Measurements from ENCODE around the gene RANBP17.

The RANBP17 gene

DNA sequence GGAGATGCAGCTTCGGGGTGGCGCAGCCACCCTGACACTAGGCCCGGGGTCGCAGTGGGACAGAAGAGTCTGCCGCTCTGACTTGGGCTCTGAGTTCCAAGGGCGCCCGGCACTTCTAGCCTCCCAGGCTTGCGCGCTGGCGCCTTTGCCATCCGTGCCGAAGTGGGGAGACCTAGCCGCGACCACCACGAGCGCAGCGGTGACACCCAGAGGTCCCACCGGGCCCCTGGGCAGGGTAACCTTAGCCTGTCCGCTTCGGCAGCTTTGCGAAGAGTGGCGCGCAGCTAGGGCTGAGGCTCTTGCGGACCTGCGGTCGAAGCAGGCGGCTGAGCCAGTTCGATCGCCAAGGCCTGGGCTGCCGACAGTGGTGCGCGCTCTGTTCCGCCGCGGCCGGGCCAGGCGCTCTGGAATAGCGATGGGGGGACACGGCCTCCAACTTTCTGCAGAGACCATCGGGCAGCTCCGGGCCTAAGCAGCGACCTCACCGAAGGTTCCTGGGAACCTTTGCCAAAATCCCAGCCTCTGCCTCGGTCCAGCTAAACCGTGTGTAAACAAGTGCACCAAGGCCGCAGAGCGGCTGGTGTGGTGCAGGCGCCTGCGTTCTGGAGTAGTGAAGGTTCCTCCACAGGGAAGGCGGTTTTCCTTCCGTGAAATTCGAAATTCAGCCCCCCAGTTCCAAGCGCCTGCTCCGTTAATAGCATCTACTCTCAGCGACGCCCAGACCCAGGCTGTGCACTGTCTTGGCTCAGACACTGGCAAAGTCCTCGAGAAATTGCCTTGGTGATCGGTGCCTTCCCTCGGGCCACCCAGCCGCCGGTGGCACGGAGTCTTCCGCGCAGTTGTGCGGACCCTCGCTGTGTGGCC lies 454.7 kb downstream of the RANBP17 start:
- Histone ChIP-seq H4K20me1 (ENCODE audit: insufficient read depth, low read length) (no peaks in the 10 kb centered on the region), H3K27me3 (replicated peaks; ENCODE audit: insufficient read depth, low read length) (peaks cover 16% of the 10 kb centered on the region)
- DNase-seq, result no peak

DNA sequence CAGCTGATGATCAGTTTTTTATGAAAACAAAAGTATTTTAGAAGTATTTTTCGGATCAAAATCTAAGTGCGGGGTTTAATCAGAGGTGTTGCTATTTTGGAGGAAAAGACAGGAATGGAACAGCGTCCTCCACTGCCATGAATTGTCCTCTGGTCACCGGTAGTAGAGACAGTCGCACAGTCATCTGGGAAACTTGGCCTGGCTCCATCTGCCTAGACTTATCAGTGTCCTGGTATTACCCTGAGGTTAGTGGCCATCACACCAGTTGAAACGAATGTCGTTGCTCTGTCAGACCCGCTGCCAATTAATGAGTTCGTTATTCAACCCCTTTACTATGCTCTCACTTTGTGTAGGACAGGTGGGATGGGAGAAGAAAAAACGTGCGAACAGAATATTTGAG lies 455.4 kb downstream of the RANBP17 start:
- H3F3A ChIP-seq (ENCODE audit: insufficient read depth, low read length), result no peaks in the 10 kb centered on the region
- no peak overlapping the region for H3K9ac ChIP-seq (ENCODE audit: low read length)
- no peak for DNase-seq
- H3K4me3 ChIP-seq (ENCODE audit: low read length), result no peak overlapping the region
- H4K20me1 ChIP-seq (ENCODE audit: insufficient read depth, low read length), result no peaks in the 10 kb centered on the region
- no peaks in the 10 kb centered on the region for H3K9me3 ChIP-seq (replicated peaks; ENCODE audit: insufficient read depth, low read length)
- no peak overlapping the region for H3K27ac ChIP-seq (ENCODE audit: low read length)
- H3K4me1 ChIP-seq (ENCODE audit: low read length), result no peaks in the 10 kb centered on the region
- H3K4me2 ChIP-seq (ENCODE audit: low read depth, low read length), result no peak overlapping the region
- H3K36me3 ChIP-seq (replicated peaks; ENCODE audit: insufficient read depth, low read length), result no peaks in the 10 kb centered on the region
- peaks cover 16% of the 10 kb centered on the region for H3K27me3 ChIP-seq (replicated peaks; ENCODE audit: insufficient read depth, low read length)
- no peaks in the 10 kb centered on the region for H3K79me2 ChIP-seq (ENCODE audit: low read length)
- TF ChIP-seq EZH2 (optimal IDR thresholded peaks at IDR 0.05; ENCODE audit: low read depth, low read length), result no peak
- TF ChIP-seq, protein P1, sequence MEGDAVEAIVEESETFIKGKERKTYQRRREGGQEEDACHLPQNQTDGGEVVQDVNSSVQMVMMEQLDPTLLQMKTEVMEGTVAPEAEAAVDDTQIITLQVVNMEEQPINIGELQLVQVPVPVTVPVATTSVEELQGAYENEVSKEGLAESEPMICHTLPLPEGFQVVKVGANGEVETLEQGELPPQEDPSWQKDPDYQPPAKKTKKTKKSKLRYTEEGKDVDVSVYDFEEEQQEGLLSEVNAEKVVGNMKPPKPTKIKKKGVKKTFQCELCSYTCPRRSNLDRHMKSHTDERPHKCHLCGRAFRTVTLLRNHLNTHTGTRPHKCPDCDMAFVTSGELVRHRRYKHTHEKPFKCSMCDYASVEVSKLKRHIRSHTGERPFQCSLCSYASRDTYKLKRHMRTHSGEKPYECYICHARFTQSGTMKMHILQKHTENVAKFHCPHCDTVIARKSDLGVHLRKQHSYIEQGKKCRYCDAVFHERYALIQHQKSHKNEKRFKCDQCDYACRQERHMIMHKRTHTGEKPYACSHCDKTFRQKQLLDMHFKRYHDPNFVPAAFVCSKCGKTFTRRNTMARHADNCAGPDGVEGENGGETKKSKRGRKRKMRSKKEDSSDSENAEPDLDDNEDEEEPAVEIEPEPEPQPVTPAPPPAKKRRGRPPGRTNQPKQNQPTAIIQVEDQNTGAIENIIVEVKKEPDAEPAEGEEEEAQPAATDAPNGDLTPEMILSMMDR (IDR thresholded peaks at IDR 0.05; ENCODE audit: low read length), result no peak
- no peak for TF ChIP-seq EZH2phosphoT487 (IDR thresholded peaks at IDR 0.05; ENCODE audit: low read length)
- H2AFZ ChIP-seq (ENCODE audit: low read length), result no peak overlapping the region
- H3K9me2 ChIP-seq (replicated peaks; ENCODE audit: insufficient read depth, low read length), result no peaks in the 10 kb centered on the region

More for the DNA sequence above, 454.7 kb downstream of the RANBP17 start:
- TF ChIP-seq EZH2 (optimal IDR thresholded peaks at IDR 0.05; ENCODE audit: low read depth, low read length) (no peak), EZH2phosphoT487 (IDR thresholded peaks at IDR 0.05; ENCODE audit: low read length) (no peak)
- TF ChIP-seq, protein P1 (IDR thresholded peaks at IDR 0.05; ENCODE audit: low read length), result no peak
- Histone ChIP-seq H3K4me3 (ENCODE audit: low read length) (no peak overlapping the region), H3K4me1 (ENCODE audit: low read length) (no peaks in the 10 kb centered on the region), H3K9ac (ENCODE audit: low read length) (no peak overlapping the region), H2AFZ (ENCODE audit: low read length) (no peak overlapping the region), H3K4me2 (ENCODE audit: low read depth, low read length) (no peak overlapping the region), H3K36me3 (replicated peaks; ENCODE audit: insufficient read depth, low read length) (no peaks in the 10 kb centered on the region), H3K27ac (ENCODE audit: low read length) (no peak overlapping the region), H3K9me2 (replicated peaks; ENCODE audit: insufficient read depth, low read length) (no peaks in the 10 kb centered on the region), H3K9me3 (replicated peaks; ENCODE audit: insufficient read depth, low read length) (no peaks in the 10 kb centered on the region), H3K79me2 (ENCODE audit: low read length) (no peaks in the 10 kb centered on the region), H3F3A (ENCODE audit: insufficient read depth, low read length) (no peaks in the 10 kb centered on the region)

DNA sequence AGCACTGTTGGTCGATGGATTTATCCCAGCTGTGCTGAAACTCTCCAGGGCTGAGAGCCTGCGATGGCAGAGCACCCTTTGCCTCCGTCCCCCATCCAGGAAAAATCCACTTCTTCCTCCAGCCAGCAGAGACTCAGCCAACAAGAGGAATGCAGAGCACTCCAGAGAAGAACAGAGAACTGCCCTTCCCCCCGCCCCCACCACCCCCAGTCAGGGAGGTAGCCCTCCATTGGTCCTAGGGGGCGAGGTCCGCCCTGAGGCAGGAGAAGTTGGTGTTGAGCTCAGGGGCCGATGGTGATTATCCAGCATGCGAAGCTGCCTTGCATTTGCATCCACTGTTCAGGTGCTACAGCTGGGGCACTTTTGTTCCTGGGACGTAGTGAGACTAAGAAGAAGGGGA lies 456.2 kb downstream of the RANBP17 start:
- Histone ChIP-seq H2AFZ (ENCODE audit: low read length) (no peak overlapping the region), H3K4me3 (ENCODE audit: low read length) (no peak overlapping the region), H3K9me3 (replicated peaks; ENCODE audit: insufficient read depth, low read length) (no peaks in the 10 kb centered on the region), H3K79me2 (ENCODE audit: low read length) (no peaks in the 10 kb centered on the region), H3K9me2 (replicated peaks; ENCODE audit: insufficient read depth, low read length) (no peaks in the 10 kb centered on the region), H3K9ac (ENCODE audit: low read length) (no peak overlapping the region), H4K20me1 (ENCODE audit: insufficient read depth, low read length) (no peaks in the 10 kb centered on the region), H3K36me3 (replicated peaks; ENCODE audit: insufficient read depth, low read length) (no peaks in the 10 kb centered on the region), H3F3A (ENCODE audit: insufficient read depth, low read length) (no peaks in the 10 kb centered on the region), H3K4me1 (ENCODE audit: low read length) (no peaks in the 10 kb centered on the region), H3K4me2 (ENCODE audit: low read depth, low read length) (no peak overlapping the region), H3K27ac (ENCODE audit: low read length) (no peak overlapping the region), H3K27me3 (replicated peaks; ENCODE audit: insufficient read depth, low read length) (peaks cover 10% of the 10 kb centered on the region)
- TF ChIP-seq EZH2 (optimal IDR thresholded peaks at IDR 0.05; ENCODE audit: low read depth, low read length) (no peak), EZH2phosphoT487 (IDR thresholded peaks at IDR 0.05; ENCODE audit: low read length) (no peak)
- TF ChIP-seq, protein P1 (IDR thresholded peaks at IDR 0.05; ENCODE audit: low read length), result no peak
- no peak for DNase-seq

All from MM.1S (cell line).